ENCODE data around the gene PDE9A. TPM values are rescaled to one million over a fixed set of nuclear protein-coding genes. Genes with fewer than 3 reads are reported as not detected.

Gene PDE9A
- total RNA-seq (2014; rRNA removed; shearing (Covaris generic)), result not detected in 2 replicates
- polyA plus RNA-seq (2016; fragmentation: Nextera tagmentation; extraction: Ambion mirVana), result not detected in 2 replicates

- H4K20me1 ChIP-seq (ENCODE audit: insufficient read depth), result no peaks in the 10 kb centered on the region
- H3K9ac ChIP-seq, result no peak within 1 kb of the TSS
- peak; percentile 21 for DNase-seq
- no peaks in the 10 kb centered on the region for H3K9me3 ChIP-seq (ENCODE audit: low read depth)
- no peaks in the 10 kb centered on the region for H3K9me2 ChIP-seq (ENCODE audit: insufficient read depth)
- H3K27ac ChIP-seq, result no peak within 1 kb of the TSS
- no peak within 1 kb of the TSS for H3K4me2 ChIP-seq (ENCODE audit: unreplicated experiment)
- no peaks in the 10 kb centered on the region for H3K79me2 ChIP-seq (ENCODE audit: insufficient read depth)
- 2 to 3% methylated on average over 18 to 39 of the region's 91 CpGs for WGBS, 2 experiments (ENCODE audit: low coverage in 1 of 2, low lambda C conversion rate in 2 of 2, missing lambda C conversion rate in 2 of 2)
- H3K4me1 ChIP-seq (ENCODE audit: insufficient read depth), result no peaks in the 10 kb centered on the region
- no peak within 1 kb of the TSS for H3K4me3 ChIP-seq
- no peaks in the 10 kb centered on the region for H3F3A ChIP-seq (ENCODE audit: insufficient read depth)
- TF ChIP-seq EZH2phosphoT487 (IDR thresholded peaks at IDR 0.05; ENCODE audit: insufficient read depth, low read depth) (no peak), EZH2 (IDR thresholded peaks at IDR 0.05; ENCODE audit: insufficient read depth, poor library complexity, severe bottlenecking) (no peak)
- H3K36me3 ChIP-seq (ENCODE audit: low read depth), result no peaks in the 10 kb centered on the region
- H2AFZ ChIP-seq, result no peak within 1 kb of the TSS
- in situ Hi-C loops (cut with MboI), result no loop called here
- peaks cover 62% of the 10 kb centered on the region for H3K27me3 ChIP-seq (replicated peaks; ENCODE audit: insufficient read depth)
These were observed at the start of gene PDE9A for GRCh38 chr21:42653231-42654061. PDE9A (plus strand) TSS chr21:42653621; CDS start chr21:42653815, 194 bp downstream.

- H3K27me3 ChIP-seq (replicated peaks; ENCODE audit: insufficient read depth), result no peaks in the 10 kb centered on the region; the same call in 1 of the 2 replicates
- no peak overlapping the region for H3K9ac ChIP-seq
- H3K27ac ChIP-seq, result no peak overlapping the region
- H3K4me2 ChIP-seq (ENCODE audit: unreplicated experiment), result no peak overlapping the region
- H3F3A ChIP-seq (ENCODE audit: insufficient read depth), result no peaks in the 10 kb centered on the region
- H3K36me3 ChIP-seq (ENCODE audit: low read depth), result no peaks in the 10 kb centered on the region
- DNase-seq, result no peak
- 16 to 17% methylated on average over 4 of the region's 4 CpGs for WGBS, 2 experiments (ENCODE audit: low coverage in 1 of 2, low lambda C conversion rate in 2 of 2, missing lambda C conversion rate in 2 of 2)
- TF ChIP-seq EZH2phosphoT487 (IDR thresholded peaks at IDR 0.05; ENCODE audit: insufficient read depth, low read depth) (no peak), EZH2 (IDR thresholded peaks at IDR 0.05; ENCODE audit: insufficient read depth, poor library complexity, severe bottlenecking) (no peak)
- no peak overlapping the region for H2AFZ ChIP-seq
- H4K20me1 ChIP-seq (ENCODE audit: insufficient read depth), result no peaks in the 10 kb centered on the region
- no peaks in the 10 kb centered on the region for H3K9me3 ChIP-seq (ENCODE audit: low read depth)
- no peak overlapping the region for H3K4me3 ChIP-seq
- no peaks in the 10 kb centered on the region for H3K4me1 ChIP-seq (ENCODE audit: insufficient read depth)
- in situ Hi-C loops (cut with MboI), result no loop called here
- no peaks in the 10 kb centered on the region for H3K79me2 ChIP-seq (ENCODE audit: insufficient read depth)
- H3K9me2 ChIP-seq (ENCODE audit: insufficient read depth), result no peaks in the 10 kb centered on the region
These were observed 46.3 kb upstream of the PDE9A start for GRCh38 chr21:42607102-42607501.

- no peak overlapping the region for H2AFZ ChIP-seq
- H3F3A ChIP-seq (ENCODE audit: insufficient read depth), result no peaks in the 10 kb centered on the region
- in situ Hi-C loops (cut with MboI), result no loop called here
- H3K27me3 ChIP-seq (replicated peaks; ENCODE audit: insufficient read depth), result no peaks in the 10 kb centered on the region; the same call in 1 of the 2 replicates
- H3K36me3 ChIP-seq (ENCODE audit: low read depth), result no peaks in the 10 kb centered on the region
- H3K4me1 ChIP-seq (ENCODE audit: insufficient read depth), result no peaks in the 10 kb centered on the region
- WGBS, 2 experiments (ENCODE audit: low coverage in 1 of 2, low lambda C conversion rate in 2 of 2, missing lambda C conversion rate in 2 of 2), result 40 to 42% methylated on average over 5 of the region's 5 CpGs
- H3K27ac ChIP-seq, result no peak overlapping the region
- no peaks in the 10 kb centered on the region for H4K20me1 ChIP-seq (ENCODE audit: insufficient read depth)
- no peak overlapping the region for H3K4me3 ChIP-seq
- H3K9ac ChIP-seq, result no peak overlapping the region
- TF ChIP-seq EZH2 (IDR thresholded peaks at IDR 0.05; ENCODE audit: insufficient read depth, poor library complexity, severe bottlenecking) (no peak), EZH2phosphoT487 (IDR thresholded peaks at IDR 0.05; ENCODE audit: insufficient read depth, low read depth) (no peak)
- DNase-seq, result no peak
- no peaks in the 10 kb centered on the region for H3K9me2 ChIP-seq (ENCODE audit: insufficient read depth)
- H3K79me2 ChIP-seq (ENCODE audit: insufficient read depth), result no peaks in the 10 kb centered on the region
- no peak overlapping the region for H3K4me2 ChIP-seq (ENCODE audit: unreplicated experiment)
- H3K9me3 ChIP-seq (ENCODE audit: low read depth), result no peaks in the 10 kb centered on the region
These were observed 45.8 kb upstream of the PDE9A start for GRCh38 chr21:42607525-42608102.

- no peaks in the 10 kb centered on the region for H4K20me1 ChIP-seq (ENCODE audit: insufficient read depth)
- H3K36me3 ChIP-seq (ENCODE audit: low read depth), result no peaks in the 10 kb centered on the region
- H3K27me3 ChIP-seq (replicated peaks; ENCODE audit: insufficient read depth), result no peaks in the 10 kb centered on the region; the same call in 1 of the 2 replicates
- no peak overlapping the region for H3K4me2 ChIP-seq (ENCODE audit: unreplicated experiment)
- H3K9me3 ChIP-seq (ENCODE audit: low read depth), result no peaks in the 10 kb centered on the region
- H3K4me1 ChIP-seq (ENCODE audit: insufficient read depth), result no peaks in the 10 kb centered on the region
- no peak for TF ChIP-seq EZH2 (IDR thresholded peaks at IDR 0.05; ENCODE audit: insufficient read depth, poor library complexity, severe bottlenecking)
- TF ChIP-seq EZH2phosphoT487 (IDR thresholded peaks at IDR 0.05; ENCODE audit: insufficient read depth, low read depth), result no peak
- H3F3A ChIP-seq (ENCODE audit: insufficient read depth), result no peaks in the 10 kb centered on the region
- H3K4me3 ChIP-seq, result no peak overlapping the region
- H3K79me2 ChIP-seq (ENCODE audit: insufficient read depth), result no peaks in the 10 kb centered on the region
- 24% methylated on average over 4 of the region's 4 CpGs for WGBS, 2 experiments (ENCODE audit: low coverage in 1 of 2, low lambda C conversion rate in 2 of 2, missing lambda C conversion rate in 2 of 2)
- in situ Hi-C loops (cut with MboI), result no loop called here
- no peaks in the 10 kb centered on the region for H3K9me2 ChIP-seq (ENCODE audit: insufficient read depth)
- H2AFZ ChIP-seq, result no peak overlapping the region
- no peak for DNase-seq
- H3K9ac ChIP-seq, result no peak overlapping the region
- H3K27ac ChIP-seq, result no peak overlapping the region
These were observed 45.0 kb upstream of the PDE9A start for GRCh38 chr21:42608446-42608845.
